SK-N-SH treated with all-trans-retinoic acid at 6 μM for 48 hours (cell line): ENCODE results near the gene DIDO1.

Experiments used
- ARNTL ChIP-seq: fragments of 450-650 bp; formaldehyde crosslinking; IDR thresholded peaks from 2 replicates; pipeline ENCODE4 v1.5.0; 2020; ENCODE audit warnings: low read depth, mild to moderate bottlenecking, moderate library complexity, borderline replicate concordance
- CREB5 ChIP-seq: fragments of 250-450 bp; sonication (Bioruptor Pico); IDR thresholded peaks from 2 replicates; pipeline ENCODE4 v1.5.1; 2020; ENCODE audit warnings: low read depth, mild to moderate bottlenecking, moderate library complexity
- PATZ1 ChIP-seq: fragments of 250-450 bp; sonication (Bioruptor Pico); IDR thresholded peaks from 2 replicates; pipeline ENCODE4 v1.8.0; 2020; ENCODE audit warnings: mild to moderate bottlenecking, moderate library complexity, borderline replicate concordance
- PPARA ChIP-seq: fragments of 250-450 bp; sonication (Bioruptor Pico); IDR thresholded peaks from 2 replicates; pipeline ENCODE4 v1.5.0; 2020; ENCODE audit warnings: mild to moderate bottlenecking, borderline replicate concordance
- RARB ChIP-seq: fragments of 250-450 bp; sonication (Bioruptor Pico); IDR thresholded peaks from 2 replicates; pipeline ENCODE4 v1.8.0; 2021; ENCODE audit warnings: mild to moderate bottlenecking, moderate library complexity
- ZFP3 ChIP-seq: fragments of 250-450 bp; sonication (Bioruptor Pico); IDR thresholded peaks from 2 replicates; pipeline ENCODE4 v1.5.0; 2020; ENCODE audit warnings: mild to moderate bottlenecking, moderate library complexity

- TF ChIP-seq RARB (CRISPR knock-in tag) = no peak
- TF ChIP-seq ZFP3 = no peak
- no peak for TF ChIP-seq PPARA
- TF ChIP-seq CREB5 = no peak
- TF ChIP-seq PATZ1 = no peak
- no peak for TF ChIP-seq ARNTL
Measured at GRCh38 chr20:62967628-62968351, 41.5 kb upstream of the DIDO1 start.
